A549 (cell line): Measurements from ENCODE around the gene NEDD4L.

ENCODE experiments used
- CHD2 ChIP-seq: fragments of 150-350 bp; IDR thresholded peaks from 2 replicates; pipeline ENCODE4 v1.6.1; 2014; ENCODE audit warnings: low read length; ENCODE audit not compliant: partially characterized antibody
- CTCF ChIP-seq: fragments of >200 bp; sonication (Bioruptor Twin); formaldehyde crosslinking; IDR thresholded peaks from 3 replicates; pipeline ENCODE4 v1.5.1; 2016
- ELK1 ChIP-seq: fragments of 150-350 bp; IDR thresholded peaks from 2 replicates; pipeline ENCODE4 v1.6.1; 2014; ENCODE audit warnings: low read depth, mild to moderate bottlenecking, low read length
- EP300 ChIP-seq, 2 experiments: fragments of >200 bp; sonication (Bioruptor Twin); formaldehyde crosslinking; IDR thresholded peaks; 2 replicates in 1 of 2; 3 replicates in 1 of 2; pipeline ENCODE4 v1.6.1; 2016 to 2017
- JUNB ChIP-seq: fragments of >200 bp; sonication (Bioruptor Twin); formaldehyde crosslinking; IDR thresholded peaks from 2 replicates; pipeline ENCODE4 v1.6.1; 2016
- NR3C1 ChIP-seq: fragments of >200 bp; sonication (Bioruptor Twin); formaldehyde crosslinking; IDR thresholded peaks from 3 replicates; pipeline ENCODE4 v1.6.1; 2017
- REST ChIP-seq: fragments of 200-600 bp; sonication (generic); IDR thresholded peaks from 2 replicates; pipeline ENCODE4 v1.6.1; 2016; ENCODE audit warnings: antibody characterized with exemption, mild to moderate bottlenecking, moderate library complexity
- RFX5 ChIP-seq: fragments of 450-650 bp; IDR thresholded peaks from 2 replicates; pipeline ENCODE4 v1.7.1; 2014; ENCODE audit warnings: antibody characterized with exemption, mild to moderate bottlenecking, moderate library complexity

GRCh38 chr18:58038063-58038462, 6.0 kb upstream of the NEDD4L start:
- TF ChIP-seq CTCF (no peak), REST (no peak), CHD2 (no peak), EP300 (IDR thresholded peaks at IDR 0.05) (no peak), RFX5 (no peak), JUNB (no peak), ELK1 (no peak), NR3C1 (no peak)
